Aorta (tissue), 5 donors: ENCODE data around the gene DAO. TPM values are rescaled to one million over a fixed set of nuclear protein-coding genes. Genes with fewer than 3 reads are reported as not detected.

Experiments used
- ATAC-seq: fragments of 200-7000 bp; cut with Tn5 transposase; one replicate; pipeline ENCODE4 v1.9.1; 2022; ENCODE audit warnings: moderate library complexity; ENCODE audit not compliant: low FRiP score
- DNase-seq, 2 donors: peaks; one replicate each; pipeline ENCODE4 v3.0.0-alpha.2; 2020
- H3K27ac ChIP-seq, 2 donors: one replicate each; pipeline ENCODE4 v1.5.1; 2013; ENCODE audit warnings: low read length in 2 of 2, mild to moderate bottlenecking in 2 of 2, moderate library complexity in 2 of 2, control low read depth in 1 of 2, inconsistent platforms in 1 of 2, low read depth in 1 of 2
- H3K27me3 ChIP-seq, 2 donors: one replicate each; pipeline ENCODE4 v1.6.1; 2013; ENCODE audit warnings: control low read depth in 1 of 2, low read length in 1 of 2, mild to moderate bottlenecking in 1 of 2, moderate library complexity in 1 of 2; ENCODE audit not compliant: insufficient read depth in 2 of 2, control insufficient read depth in 1 of 2
- H3K36me3 ChIP-seq, 2 donors: one replicate each; pipeline ENCODE4 v1.6.1; 2013; ENCODE audit warnings: control low read depth in 1 of 2, low read length in 1 of 2, mild to moderate bottlenecking in 1 of 2; ENCODE audit not compliant: insufficient read depth in 2 of 2, control insufficient read depth in 1 of 2
- H3K4me1 ChIP-seq, 2 donors: one replicate each; pipeline ENCODE4 v1.6.1; 2013; ENCODE audit warnings: low read length in 2 of 2, control low read depth in 1 of 2, mild to moderate bottlenecking in 1 of 2, moderate library complexity in 1 of 2; ENCODE audit not compliant: insufficient read depth in 2 of 2, control insufficient read depth in 1 of 2
- H3K4me3 ChIP-seq, 2 donors: one replicate each; pipeline ENCODE4 v1.5.1; 2013; ENCODE audit warnings: low read length in 2 of 2, control low read depth in 1 of 2, mild to moderate bottlenecking in 1 of 2
- H3K9me3 ChIP-seq: one replicate; pipeline ENCODE4 v1.6.1; 2013; ENCODE audit warnings: mild to moderate bottlenecking, low read length; ENCODE audit not compliant: control insufficient read depth
- WGBS, 2 donors: extraction: QIAGEN DNeasy Blood & Tissue Kit; methylation state at CpG; one replicate each; pipeline ENCODE4 v1.1.7; 2013; 5-methylcytosine and 5-hydroxymethylcytosine counted together
- intact Hi-C, 2 donors: fragments of 100-400 bp; cut with DNase I; formaldehyde crosslinking; loops; one replicate each; pipeline versions ENCODE4 v1.14.2 to v1.15.0; 2022
- polyA plus RNA-seq, 2 donors: library from polyadenylated mRNA; stranded (reverse); fragments of 200-250 nt; gene quantifications; one replicate each; pipeline ENCODE4 v1.2.3, GENCODE V29; 2013
- total RNA-seq, 2 donors: library from RNA; stranded (reverse); fragmentation: NEBNext Ultra II Directional; extraction: Animal tissue kit (Norgen Biotek cat#: 25700); gene quantifications; one replicate each; pipeline ENCODE4 v1.2.1, GENCODE V29; 2021
- donor health status: healthy with polysubstance abuse.
- donor health status: Bipolar disorder and iron deficiency.
- donor health status: DM: no; HTN: no; CAD: no.
- donor health status: DM: no; HTN: no; CAD: no.
- donor health status: DM: yes; HTN: yes; CAD: no.

Gene DAO
- total and polyA plus RNA-seq, 4 donors: not detected

DNA sequence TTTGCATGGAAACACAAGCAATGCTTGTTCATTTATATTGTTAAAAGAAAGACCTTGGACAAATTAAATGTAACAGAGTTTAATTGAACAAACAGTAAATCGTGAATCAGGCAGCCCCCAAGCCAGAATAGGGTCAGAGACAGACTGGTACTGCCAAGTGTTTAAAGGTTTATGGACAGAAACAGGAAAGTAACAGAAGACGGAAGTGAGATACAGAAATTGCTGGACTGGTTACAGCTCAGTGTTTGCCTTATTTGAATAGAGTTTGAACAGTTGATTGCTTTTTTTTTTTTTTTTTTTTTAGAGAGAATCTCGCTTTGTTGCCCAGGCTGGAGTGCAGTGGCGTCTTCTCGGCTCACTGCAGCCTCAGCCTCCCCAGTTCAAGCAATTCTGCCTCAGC, 50.3 kb downstream of the DAO start:
- Histone ChIP-seq H3K9me3 (peaks cover 1% of the 10 kb centered on the region), H3K4me3 (no peak overlapping the region), H3K27ac (no peak overlapping the region), H3K36me3 (no peaks in the 10 kb centered on the region), H3K27me3 (no peaks in the 10 kb centered on the region), H3K4me1 (no peaks in the 10 kb centered on the region)
- WGBS, 2 donors: 73 to 75% methylated on average over 5 of the region's 5 CpGs
- DNase-seq (no peak), ATAC-seq (peak; percentile 52)
- intact Hi-C loops: loop anchor here in 1 of 2 donors (10.0 kb wide), 1 partner anchor 55 kb away; no protein-coding TSS in a partner anchor

GRCh38 chr12:108930756-108931155, 50.9 kb downstream of the DAO start:
- Histone ChIP-seq H3K27ac (no peak overlapping the region), H3K36me3 (no peaks in the 10 kb centered on the region), H3K27me3 (no peaks in the 10 kb centered on the region), H3K4me1 (no peaks in the 10 kb centered on the region), H3K4me3 (no peak overlapping the region), H3K9me3 (peaks cover 1% of the 10 kb centered on the region)
- 92 to 94% methylated on average over 3 of the region's 3 CpGs for WGBS, 2 donors
- intact Hi-C loops: loop anchor here in 1 of 2 donors (10.0 kb wide), 1 partner anchor 56 kb away; no protein-coding TSS in a partner anchor
- ATAC-seq (no peak), DNase-seq (no peak)

- ATAC-seq: no peak
- no peaks in the 10 kb centered on the region for H3K9me3 ChIP-seq
- no peaks in the 10 kb centered on the region for H3K4me1 ChIP-seq
- H3K4me3 ChIP-seq: no peak overlapping the region
- 86 to 87% methylated on average over 6 of the region's 6 CpGs for WGBS, 2 donors
- no peak overlapping the region for H3K27ac ChIP-seq
- intact Hi-C loops: loop anchor here in 1 of 2 donors (10.0 kb wide), 1 partner anchor 59 kb away; no protein-coding TSS in a partner anchor
- H3K36me3 ChIP-seq: no peaks in the 10 kb centered on the region
- no peaks in the 10 kb centered on the region for H3K27me3 ChIP-seq
- DNase-seq: no peak
Measured at GRCh38 chr12:108933949-108934348, 54.1 kb downstream of the DAO start.

DNA sequence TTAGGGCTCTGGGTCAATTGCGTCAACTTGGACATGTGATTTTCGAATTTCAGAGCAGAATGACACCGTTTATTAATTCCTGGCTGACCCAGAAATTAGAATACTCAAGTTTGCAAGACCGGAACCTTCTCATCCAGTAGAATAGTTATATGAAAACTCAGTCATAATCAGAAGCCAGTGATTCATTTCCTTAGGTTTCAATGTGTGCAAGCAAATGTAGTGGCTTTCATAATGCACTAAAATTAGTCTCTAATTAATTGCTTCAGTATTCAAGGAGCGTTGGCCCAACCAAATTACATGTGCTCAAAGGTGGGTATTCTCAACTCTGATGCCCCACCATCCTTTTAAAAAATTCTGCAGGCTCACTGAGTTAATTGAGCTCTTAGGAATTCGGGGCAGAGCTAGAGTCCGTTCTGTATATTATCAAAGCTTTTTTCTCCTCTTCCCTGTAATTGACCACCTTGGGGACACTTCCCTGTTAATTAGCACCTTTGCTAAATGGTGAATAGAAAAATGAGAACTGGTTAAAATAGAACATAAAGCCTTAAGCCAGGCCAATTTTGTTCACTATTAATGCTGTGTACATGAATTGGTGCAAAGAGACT, 55.4 kb downstream of the DAO start:
- Histone ChIP-seq H3K27ac (no peak overlapping the region), H3K4me3 (no peak overlapping the region), H3K36me3 (no peaks in the 10 kb centered on the region), H3K27me3 (no peaks in the 10 kb centered on the region), H3K4me1 (no peaks in the 10 kb centered on the region), H3K9me3 (no peaks in the 10 kb centered on the region)
- 80 to 82% methylated on average over 7 of the region's 7 CpGs for WGBS, 2 donors
- intact Hi-C loops: loop anchor here in 1 of 2 donors (10.0 kb wide), 1 partner anchor 60 kb away; no protein-coding TSS in a partner anchor
- ATAC-seq: no peak
- DNase-seq: no peak

GRCh38 chr12:108938247-108938924, 58.5 kb downstream of the DAO start:
- Histone ChIP-seq H3K36me3 (no peaks in the 10 kb centered on the region), H3K4me3 (no peak overlapping the region), H3K27ac (no peak overlapping the region), H3K4me1 (no peaks in the 10 kb centered on the region), H3K9me3 (no peaks in the 10 kb centered on the region), H3K27me3 (no peaks in the 10 kb centered on the region)
- 85 to 87% methylated on average over 13 of the region's 13 CpGs for WGBS, 2 donors
- ATAC-seq: no peak
- intact Hi-C loops: loop anchor here in 1 of 2 donors (10.0 kb wide), 1 partner anchor 64 kb away; no protein-coding TSS in a partner anchor
- no peak for DNase-seq

DNA sequence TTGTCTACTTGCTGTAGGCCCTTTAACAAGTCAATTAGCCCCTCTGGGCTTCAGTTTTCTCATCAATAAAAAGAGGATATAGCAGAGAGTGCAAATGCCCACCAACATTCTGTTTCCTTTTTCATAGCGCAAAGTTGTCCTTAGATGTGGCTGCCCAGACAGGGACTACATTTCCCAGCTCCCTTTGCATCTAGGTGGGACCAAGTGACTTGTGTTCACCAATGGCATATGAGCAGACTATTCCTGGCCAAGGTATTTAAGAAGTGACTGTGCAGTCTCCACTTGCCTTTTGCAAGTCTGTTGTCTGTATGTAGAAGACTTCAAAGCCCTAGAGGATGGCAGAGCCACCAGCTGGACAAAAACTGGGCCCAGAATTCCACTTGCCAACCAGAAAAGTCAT, 59.7 kb downstream of the DAO start:
- Histone ChIP-seq H3K4me3 (no peak overlapping the region), H3K27me3 (no peaks in the 10 kb centered on the region), H3K9me3 (no peaks in the 10 kb centered on the region), H3K27ac (no peak overlapping the region), H3K36me3 (no peaks in the 10 kb centered on the region), H3K4me1 (no peaks in the 10 kb centered on the region)
- 67 to 75% methylated on average over 1 of the region's 1 CpG for WGBS, 2 donors
- ATAC-seq (no peak), DNase-seq (no peak)
- intact Hi-C loops: loop anchor here in 1 of 2 donors (10.0 kb wide), 1 partner anchor 65 kb away; no protein-coding TSS in a partner anchor

DNA sequence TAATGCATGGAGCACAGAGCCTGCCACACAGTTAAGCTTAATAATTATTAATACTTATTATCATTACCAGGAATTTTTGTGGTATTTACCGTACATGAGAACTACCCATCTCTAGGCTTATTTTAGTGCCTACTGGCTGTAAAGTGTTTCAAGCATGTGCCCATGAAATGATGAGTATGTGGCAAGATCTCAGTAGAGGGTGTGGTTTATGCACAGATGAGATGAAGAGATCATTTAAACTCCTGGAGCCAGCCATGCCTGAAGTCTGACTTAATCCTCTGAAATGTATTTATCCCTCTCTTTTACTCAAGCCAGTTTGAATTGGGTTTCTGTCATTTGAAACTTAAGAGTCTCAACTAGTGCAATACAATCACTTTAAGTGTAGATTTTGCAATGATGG, 60.2 kb downstream of the DAO start:
- Histone ChIP-seq H3K9me3 (no peaks in the 10 kb centered on the region), H3K4me3 (no peak overlapping the region), H3K27ac (no peak overlapping the region), H3K4me1 (no peaks in the 10 kb centered on the region), H3K36me3 (no peaks in the 10 kb centered on the region), H3K27me3 (no peaks in the 10 kb centered on the region)
- DNase-seq (no peak), ATAC-seq (no peak)
- 49 to 50% methylated on average over 1 of the region's 1 CpG for WGBS, 2 donors
- intact Hi-C loops: loop anchor here in 1 of 2 donors (10.0 kb wide), 1 partner anchor 295 kb away; no protein-coding TSS in a partner anchor

DNA sequence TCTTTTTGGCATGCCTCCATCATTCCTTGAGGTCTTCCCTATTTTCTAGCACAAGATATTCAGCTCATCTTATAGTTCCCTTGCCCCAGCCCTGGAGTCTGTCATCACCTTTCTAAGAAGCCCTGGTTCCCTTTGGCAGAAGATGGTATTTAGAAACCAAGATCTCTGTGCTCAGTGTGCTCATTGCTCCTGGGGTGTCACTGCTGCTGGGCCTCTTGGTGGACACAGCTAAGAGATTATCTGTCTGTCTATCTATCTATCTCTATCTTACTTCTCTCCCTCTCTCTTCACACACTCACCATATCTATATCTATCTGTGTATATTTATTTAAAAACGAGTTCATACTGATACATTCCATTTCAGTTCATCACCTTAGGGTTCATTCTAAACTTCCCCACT, 67.2 kb downstream of the DAO start:
- DNase-seq (no peak), ATAC-seq (no peak)
- H3K4me3 ChIP-seq: no peak overlapping the region
- H3K4me1 ChIP-seq: no peaks in the 10 kb centered on the region
- no peaks in the 10 kb centered on the region for H3K27me3 ChIP-seq
- no peaks in the 10 kb centered on the region for H3K36me3 ChIP-seq
- no peak overlapping the region for H3K27ac ChIP-seq
- WGBS, 2 donors: 68 to 77% methylated on average over 1 of the region's 1 CpG
- intact Hi-C loops: loop anchor here in 1 of 2 donors (10.0 kb wide), 1 partner anchor 302 kb away; no protein-coding TSS in a partner anchor
- no peaks in the 10 kb centered on the region for H3K9me3 ChIP-seq

GRCh38 chr12:108948367-108948766, 68.5 kb downstream of the DAO start:
- no peak overlapping the region for H3K4me3 ChIP-seq
- H3K36me3 ChIP-seq: no peaks in the 10 kb centered on the region
- H3K4me1 ChIP-seq: no peaks in the 10 kb centered on the region
- intact Hi-C loops: loop anchor here in 1 of 2 donors (10.0 kb wide), 1 partner anchor 304 kb away; no protein-coding TSS in a partner anchor
- no peaks in the 10 kb centered on the region for H3K27me3 ChIP-seq
- H3K27ac ChIP-seq: no peak overlapping the region
- DNase-seq (no peak), ATAC-seq (no peak)
- H3K9me3 ChIP-seq: no peaks in the 10 kb centered on the region
